GM23338 (cell line): Measurements from ENCODE around the gene HJV.

Source experiments
- CREB1 ChIP-seq: fragments of 250-450 bp; sonication (Bioruptor Pico); IDR thresholded peaks from 2 replicates; pipeline ENCODE4 v1.5.0; 2020; ENCODE audit warnings: low read depth, mild to moderate bottlenecking, moderate library complexity
- EZH2 ChIP-seq: fragments of 200-600 bp; sonication (generic); IDR thresholded peaks from one replicate; pipeline ENCODE4 v1.8.0; 2017; ENCODE audit warnings: antibody characterized with exemption, mild to moderate bottlenecking, low read depth; ENCODE audit not compliant: unreplicated experiment
- EZH2phosphoT487 ChIP-seq: fragments of 200-600 bp; sonication (generic); IDR thresholded peaks from one replicate; pipeline ENCODE4 v1.8.1; 2018; ENCODE audit warnings: antibody characterized with exemption; ENCODE audit not compliant: unreplicated experiment
- JUNB ChIP-seq: IDR thresholded peaks from one replicate; pipeline ENCODE4 v1.6.1; 2016; ENCODE audit warnings: antibody characterized with exemption; ENCODE audit not compliant: unreplicated experiment
- NANOG ChIP-seq: IDR thresholded peaks from 2 replicates; pipeline ENCODE4 v1.6.1; 2016; ENCODE audit warnings: antibody characterized with exemption, borderline replicate concordance
- POLR2AphosphoS5 ChIP-seq: IDR thresholded peaks from 2 replicates; pipeline ENCODE4 v1.6.1; 2016; ENCODE audit warnings: antibody characterized with exemption, low read depth
- ZNF331 ChIP-seq: fragments of 250-450 bp; sonication (Bioruptor Pico); IDR thresholded peaks from 2 replicates; pipeline ENCODE4 v1.5.0; 2020; ENCODE audit warnings: low read depth, mild to moderate bottlenecking, moderate library complexity
- TF ChIP-seq, protein P1 (sequence below), 2 experiments: fragments of 200-600 bp in 1 of 2; sonication (generic) in 1 of 2; conservative IDR thresholded peaks; 2 replicates each; pipeline versions ENCODE4 v1.5.1 to v1.6.1; 2016 to 2017; ENCODE audit warnings: antibody characterized with exemption in 2 of 2, low read depth in 2 of 2, mild to moderate bottlenecking in 2 of 2, moderate library complexity in 1 of 2
- TF ChIP-seq, protein P2 (sequence below): fragments of 250-450 bp; sonication (Bioruptor Pico); IDR thresholded peaks from 2 replicates; pipeline ENCODE4 v1.5.0; 2020; ENCODE audit warnings: mild to moderate bottlenecking, moderate library complexity
- TF ChIP-seq, protein P3 (sequence below): IDR thresholded peaks from one replicate; pipeline ENCODE4 v1.6.1; 2018; ENCODE audit warnings: antibody characterized with exemption; ENCODE audit not compliant: unreplicated experiment
- TF ChIP-seq, protein P4 (sequence below): IDR thresholded peaks from 2 replicates; pipeline ENCODE4 v1.6.1; 2016; ENCODE audit warnings: antibody characterized with exemption

DNA sequence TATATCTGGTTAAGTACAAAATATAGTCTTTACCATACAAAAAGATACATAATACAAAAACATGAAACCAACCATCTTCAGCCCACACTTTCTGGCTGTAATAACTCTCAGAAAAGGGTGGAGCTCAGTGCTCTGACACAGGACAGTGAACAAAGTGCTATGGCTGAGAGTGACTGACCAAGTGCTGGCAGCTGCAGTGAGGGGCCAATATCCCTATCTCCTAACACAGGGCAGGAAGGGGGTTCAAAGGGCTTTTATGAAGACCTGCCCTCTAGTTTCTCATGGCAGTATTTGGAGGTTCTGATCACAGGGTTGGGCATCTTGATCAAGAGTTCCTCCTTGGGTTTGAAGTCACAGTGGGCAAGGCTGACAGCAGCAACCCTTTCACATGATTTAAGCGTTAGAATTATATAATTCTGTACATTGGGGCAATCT lies 29.0 kb downstream of the HJV start:
- TF ChIP-seq, protein P1, sequence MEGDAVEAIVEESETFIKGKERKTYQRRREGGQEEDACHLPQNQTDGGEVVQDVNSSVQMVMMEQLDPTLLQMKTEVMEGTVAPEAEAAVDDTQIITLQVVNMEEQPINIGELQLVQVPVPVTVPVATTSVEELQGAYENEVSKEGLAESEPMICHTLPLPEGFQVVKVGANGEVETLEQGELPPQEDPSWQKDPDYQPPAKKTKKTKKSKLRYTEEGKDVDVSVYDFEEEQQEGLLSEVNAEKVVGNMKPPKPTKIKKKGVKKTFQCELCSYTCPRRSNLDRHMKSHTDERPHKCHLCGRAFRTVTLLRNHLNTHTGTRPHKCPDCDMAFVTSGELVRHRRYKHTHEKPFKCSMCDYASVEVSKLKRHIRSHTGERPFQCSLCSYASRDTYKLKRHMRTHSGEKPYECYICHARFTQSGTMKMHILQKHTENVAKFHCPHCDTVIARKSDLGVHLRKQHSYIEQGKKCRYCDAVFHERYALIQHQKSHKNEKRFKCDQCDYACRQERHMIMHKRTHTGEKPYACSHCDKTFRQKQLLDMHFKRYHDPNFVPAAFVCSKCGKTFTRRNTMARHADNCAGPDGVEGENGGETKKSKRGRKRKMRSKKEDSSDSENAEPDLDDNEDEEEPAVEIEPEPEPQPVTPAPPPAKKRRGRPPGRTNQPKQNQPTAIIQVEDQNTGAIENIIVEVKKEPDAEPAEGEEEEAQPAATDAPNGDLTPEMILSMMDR (conservative IDR thresholded peaks at IDR 0.05; ENCODE audit: low read depth in 2 of 2), result no peak
- TF ChIP-seq NANOG, result no peak
- no peak for TF ChIP-seq POLR2AphosphoS5
- TF ChIP-seq EZH2, result no peak
- no peak for TF ChIP-seq CREB1 (CRISPR knock-in tag)
- TF ChIP-seq, protein P2, sequence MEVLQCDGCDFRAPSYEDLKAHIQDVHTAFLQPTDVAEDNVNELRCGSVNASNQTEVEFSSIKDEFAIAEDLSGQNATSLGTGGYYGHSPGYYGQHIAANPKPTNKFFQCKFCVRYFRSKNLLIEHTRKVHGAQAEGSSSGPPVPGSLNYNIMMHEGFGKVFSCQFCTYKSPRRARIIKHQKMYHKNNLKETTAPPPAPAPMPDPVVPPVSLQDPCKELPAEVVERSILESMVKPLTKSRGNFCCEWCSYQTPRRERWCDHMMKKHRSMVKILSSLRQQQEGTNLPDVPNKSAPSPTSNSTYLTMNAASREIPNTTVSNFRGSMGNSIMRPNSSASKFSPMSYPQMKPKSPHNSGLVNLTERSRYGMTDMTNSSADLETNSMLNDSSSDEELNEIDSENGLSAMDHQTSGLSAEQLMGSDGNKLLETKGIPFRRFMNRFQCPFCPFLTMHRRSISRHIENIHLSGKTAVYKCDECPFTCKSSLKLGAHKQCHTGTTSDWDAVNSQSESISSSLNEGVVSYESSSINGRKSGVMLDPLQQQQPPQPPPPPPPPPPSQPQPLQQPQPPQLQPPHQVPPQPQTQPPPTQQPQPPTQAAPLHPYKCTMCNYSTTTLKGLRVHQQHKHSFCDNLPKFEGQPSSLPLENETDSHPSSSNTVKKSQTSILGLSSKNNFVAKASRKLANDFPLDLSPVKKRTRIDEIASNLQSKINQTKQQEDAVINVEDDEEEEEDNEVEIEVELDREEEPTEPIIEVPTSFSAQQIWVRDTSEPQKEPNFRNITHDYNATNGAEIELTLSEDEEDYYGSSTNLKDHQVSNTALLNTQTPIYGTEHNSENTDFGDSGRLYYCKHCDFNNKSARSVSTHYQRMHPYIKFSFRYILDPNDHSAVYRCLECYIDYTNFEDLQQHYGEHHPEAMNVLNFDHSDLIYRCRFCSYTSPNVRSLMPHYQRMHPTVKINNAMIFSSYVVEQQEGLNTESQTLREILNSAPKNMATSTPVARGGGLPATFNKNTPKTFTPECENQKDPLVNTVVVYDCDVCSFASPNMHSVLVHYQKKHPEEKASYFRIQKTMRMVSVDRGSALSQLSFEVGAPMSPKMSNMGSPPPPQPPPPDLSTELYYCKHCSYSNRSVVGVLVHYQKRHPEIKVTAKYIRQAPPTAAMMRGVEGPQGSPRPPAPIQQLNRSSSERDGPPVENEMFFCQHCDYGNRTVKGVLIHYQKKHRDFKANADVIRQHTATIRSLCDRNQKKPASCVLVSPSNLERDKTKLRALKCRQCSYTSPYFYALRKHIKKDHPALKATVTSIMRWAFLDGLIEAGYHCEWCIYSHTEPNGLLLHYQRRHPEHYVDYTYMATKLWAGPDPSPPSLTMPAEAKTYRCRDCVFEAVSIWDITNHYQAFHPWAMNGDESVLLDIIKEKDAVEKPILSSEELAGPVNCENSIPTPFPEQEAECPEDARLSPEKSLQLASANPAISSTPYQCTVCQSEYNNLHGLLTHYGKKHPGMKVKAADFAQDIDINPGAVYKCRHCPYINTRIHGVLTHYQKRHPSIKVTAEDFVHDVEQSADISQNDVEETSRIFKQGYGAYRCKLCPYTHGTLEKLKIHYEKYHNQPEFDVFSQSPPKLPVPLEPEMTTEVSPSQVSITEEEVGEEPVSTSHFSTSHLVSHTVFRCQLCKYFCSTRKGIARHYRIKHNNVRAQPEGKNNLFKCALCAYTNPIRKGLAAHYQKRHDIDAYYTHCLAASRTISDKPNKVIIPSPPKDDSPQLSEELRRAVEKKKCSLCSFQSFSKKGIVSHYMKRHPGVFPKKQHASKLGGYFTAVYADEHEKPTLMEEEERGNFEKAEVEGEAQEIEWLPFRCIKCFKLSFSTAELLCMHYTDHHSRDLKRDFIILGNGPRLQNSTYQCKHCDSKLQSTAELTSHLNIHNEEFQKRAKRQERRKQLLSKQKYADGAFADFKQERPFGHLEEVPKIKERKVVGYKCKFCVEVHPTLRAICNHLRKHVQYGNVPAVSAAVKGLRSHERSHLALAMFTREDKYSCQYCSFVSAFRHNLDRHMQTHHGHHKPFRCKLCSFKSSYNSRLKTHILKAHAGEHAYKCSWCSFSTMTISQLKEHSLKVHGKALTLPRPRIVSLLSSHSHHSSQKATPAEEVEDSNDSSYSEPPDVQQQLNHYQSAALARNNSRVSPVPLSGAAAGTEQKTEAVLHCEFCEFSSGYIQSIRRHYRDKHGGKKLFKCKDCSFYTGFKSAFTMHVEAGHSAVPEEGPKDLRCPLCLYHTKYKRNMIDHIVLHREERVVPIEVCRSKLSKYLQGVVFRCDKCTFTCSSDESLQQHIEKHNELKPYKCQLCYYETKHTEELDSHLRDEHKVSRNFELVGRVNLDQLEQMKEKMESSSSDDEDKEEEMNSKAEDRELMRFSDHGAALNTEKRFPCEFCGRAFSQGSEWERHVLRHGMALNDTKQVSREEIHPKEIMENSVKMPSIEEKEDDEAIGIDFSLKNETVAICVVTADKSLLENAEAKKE (CRISPR knock-in tag), result no peak
- TF ChIP-seq, protein P3, sequence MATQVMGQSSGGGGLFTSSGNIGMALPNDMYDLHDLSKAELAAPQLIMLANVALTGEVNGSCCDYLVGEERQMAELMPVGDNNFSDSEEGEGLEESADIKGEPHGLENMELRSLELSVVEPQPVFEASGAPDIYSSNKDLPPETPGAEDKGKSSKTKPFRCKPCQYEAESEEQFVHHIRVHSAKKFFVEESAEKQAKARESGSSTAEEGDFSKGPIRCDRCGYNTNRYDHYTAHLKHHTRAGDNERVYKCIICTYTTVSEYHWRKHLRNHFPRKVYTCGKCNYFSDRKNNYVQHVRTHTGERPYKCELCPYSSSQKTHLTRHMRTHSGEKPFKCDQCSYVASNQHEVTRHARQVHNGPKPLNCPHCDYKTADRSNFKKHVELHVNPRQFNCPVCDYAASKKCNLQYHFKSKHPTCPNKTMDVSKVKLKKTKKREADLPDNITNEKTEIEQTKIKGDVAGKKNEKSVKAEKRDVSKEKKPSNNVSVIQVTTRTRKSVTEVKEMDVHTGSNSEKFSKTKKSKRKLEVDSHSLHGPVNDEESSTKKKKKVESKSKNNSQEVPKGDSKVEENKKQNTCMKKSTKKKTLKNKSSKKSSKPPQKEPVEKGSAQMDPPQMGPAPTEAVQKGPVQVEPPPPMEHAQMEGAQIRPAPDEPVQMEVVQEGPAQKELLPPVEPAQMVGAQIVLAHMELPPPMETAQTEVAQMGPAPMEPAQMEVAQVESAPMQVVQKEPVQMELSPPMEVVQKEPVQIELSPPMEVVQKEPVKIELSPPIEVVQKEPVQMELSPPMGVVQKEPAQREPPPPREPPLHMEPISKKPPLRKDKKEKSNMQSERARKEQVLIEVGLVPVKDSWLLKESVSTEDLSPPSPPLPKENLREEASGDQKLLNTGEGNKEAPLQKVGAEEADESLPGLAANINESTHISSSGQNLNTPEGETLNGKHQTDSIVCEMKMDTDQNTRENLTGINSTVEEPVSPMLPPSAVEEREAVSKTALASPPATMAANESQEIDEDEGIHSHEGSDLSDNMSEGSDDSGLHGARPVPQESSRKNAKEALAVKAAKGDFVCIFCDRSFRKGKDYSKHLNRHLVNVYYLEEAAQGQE, result no peak
- TF ChIP-seq JUNB, result no peak
- no peak for TF ChIP-seq ZNF331 (CRISPR knock-in tag)
- TF ChIP-seq EZH2phosphoT487, result no peak
- TF ChIP-seq, protein P4, sequence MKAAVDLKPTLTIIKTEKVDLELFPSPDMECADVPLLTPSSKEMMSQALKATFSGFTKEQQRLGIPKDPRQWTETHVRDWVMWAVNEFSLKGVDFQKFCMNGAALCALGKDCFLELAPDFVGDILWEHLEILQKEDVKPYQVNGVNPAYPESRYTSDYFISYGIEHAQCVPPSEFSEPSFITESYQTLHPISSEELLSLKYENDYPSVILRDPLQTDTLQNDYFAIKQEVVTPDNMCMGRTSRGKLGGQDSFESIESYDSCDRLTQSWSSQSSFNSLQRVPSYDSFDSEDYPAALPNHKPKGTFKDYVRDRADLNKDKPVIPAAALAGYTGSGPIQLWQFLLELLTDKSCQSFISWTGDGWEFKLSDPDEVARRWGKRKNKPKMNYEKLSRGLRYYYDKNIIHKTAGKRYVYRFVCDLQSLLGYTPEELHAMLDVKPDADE, result no peak
